T-helper 1 cell (primary cell): Measurements from ENCODE around the gene GYS2.

Experiments used
- DNase-seq, 5 donors: peaks; one replicate each; pipeline ENCODE4 v3.0.0-alpha.2; 2012 to 2020

Gene GYS2

GRCh38 chr12:21552635-21553328 is 51.9 kb downstream of the GYS2 start:
- no peak for DNase-seq

DNA sequence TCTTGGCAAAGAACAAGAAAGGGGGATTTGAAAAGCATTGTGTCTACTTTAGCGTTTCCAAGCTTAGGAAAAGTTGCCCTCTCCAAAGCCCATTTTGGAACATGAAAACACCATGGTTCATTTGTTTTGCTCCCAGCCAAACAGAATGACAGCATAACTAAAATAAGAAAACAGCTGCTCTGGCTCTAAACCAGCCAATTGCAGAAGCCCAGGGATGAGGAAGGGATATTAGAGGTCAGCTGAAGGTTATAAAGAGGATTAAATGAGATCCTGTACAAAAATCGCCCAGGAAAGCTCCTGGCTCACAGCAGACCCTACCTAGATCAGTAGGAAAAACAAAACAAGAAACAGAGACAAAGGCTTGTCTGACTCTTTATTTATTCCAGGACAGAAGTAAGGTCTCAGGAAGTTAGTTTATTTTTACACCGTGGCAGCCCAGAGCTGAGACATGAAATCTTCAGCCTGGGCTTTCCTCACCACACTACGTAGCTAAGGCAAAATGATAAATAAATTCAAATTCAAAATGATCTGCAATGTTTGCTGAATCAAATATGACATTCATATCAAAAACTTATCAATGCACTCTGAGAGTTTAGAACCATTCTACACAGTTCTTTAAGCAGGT is 52.7 kb downstream of the GYS2 start:
- no peak for DNase-seq

GRCh38 chr12:21547437-21547836 is 57.2 kb downstream of the GYS2 start:
- DNase-seq = no peak

GRCh38 chr12:21546716-21547115 is 57.9 kb downstream of the GYS2 start:
- DNase-seq = no peak

DNA sequence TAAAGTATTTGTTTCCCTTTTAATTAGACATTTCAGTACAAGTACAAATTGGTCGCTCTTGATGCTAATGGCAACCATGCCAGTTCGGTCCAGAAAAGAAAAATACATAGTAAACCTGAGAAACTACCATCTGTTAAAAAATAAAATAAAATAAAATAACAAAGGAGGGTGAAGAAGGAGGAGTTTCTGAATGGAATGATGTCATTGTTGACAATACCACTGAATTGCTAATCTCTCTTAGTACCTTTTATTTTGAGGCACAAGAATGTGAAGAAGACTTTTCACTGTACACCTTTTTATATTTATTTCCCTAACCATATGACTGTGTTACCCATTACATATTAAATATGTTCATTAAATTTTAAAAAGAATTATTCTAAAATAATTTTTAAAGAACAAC is 59.1 kb downstream of the GYS2 start:
- DNase-seq = no peak

DNA sequence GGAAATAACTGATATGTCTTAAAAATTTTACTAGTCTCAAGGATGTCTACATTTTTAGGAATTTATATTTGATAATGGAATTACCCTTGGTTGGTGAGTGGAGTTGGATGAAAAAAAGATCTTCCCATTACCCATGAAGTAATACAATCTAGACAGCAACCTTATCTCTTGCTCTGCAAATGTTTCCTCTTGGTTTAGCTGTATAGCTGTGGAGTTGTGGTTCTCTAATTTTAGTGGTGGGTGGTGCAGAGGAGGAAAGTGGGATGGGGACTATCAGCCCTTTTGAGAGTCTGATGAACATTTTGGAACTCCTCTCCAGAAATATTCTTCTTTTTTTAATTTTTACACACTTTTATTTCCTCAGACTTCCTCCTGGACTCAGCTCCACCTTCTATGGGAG is 61.5 kb downstream of the GYS2 start:
- DNase-seq = no peak

DNA sequence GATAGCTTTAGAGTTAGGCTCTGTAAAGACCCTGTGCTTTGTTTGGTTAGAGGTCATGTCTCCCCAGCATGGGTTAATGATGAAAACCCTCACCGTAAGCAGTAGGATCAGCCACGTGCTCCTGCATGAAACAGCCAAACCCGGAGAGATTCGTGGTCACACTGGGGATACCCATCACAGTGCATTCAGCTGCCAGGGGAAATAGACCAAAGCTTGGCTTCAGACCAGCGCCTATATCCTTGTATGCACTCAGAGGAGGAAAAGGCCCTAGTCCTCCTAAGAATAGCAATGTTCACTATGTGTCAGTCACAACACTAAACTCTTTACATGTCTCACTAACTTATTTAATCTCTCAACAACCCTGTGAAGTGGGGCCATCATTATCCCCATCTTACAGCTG is 62.2 kb downstream of the GYS2 start:
- DNase-seq = no peak

DNA sequence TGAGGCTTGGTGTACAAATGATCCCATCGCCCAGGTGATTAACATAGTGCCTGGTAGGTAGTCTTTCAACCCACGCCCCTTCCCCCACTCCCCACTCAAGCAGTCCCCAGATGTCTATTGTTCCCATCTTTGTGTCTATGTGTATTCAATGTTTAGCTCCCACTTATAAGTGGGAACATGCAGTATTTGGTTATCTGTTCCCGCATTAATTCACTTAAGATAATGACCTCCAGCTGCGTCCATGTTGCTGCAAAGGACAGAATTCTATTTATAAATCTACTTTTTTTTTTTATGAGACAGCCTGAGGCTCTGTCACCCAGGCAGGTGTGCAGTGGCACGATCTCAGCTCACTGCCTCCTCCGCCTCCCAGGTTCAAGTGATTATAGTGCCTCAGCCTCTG is 62.9 kb downstream of the GYS2 start:
- no peak for DNase-seq

- peak in 1 of 5 donors; percentile 50 for DNase-seq
Measured at GRCh38 chr12:21539797-21540196, 64.8 kb downstream of the GYS2 start.

- DNase-seq = no peak
Measured at GRCh38 chr12:21538061-21538653, 66.5 kb downstream of the GYS2 start.

- no peak for DNase-seq
Measured at GRCh38 chr12:21529456-21529855, 75.2 kb downstream of the GYS2 start.

DNA sequence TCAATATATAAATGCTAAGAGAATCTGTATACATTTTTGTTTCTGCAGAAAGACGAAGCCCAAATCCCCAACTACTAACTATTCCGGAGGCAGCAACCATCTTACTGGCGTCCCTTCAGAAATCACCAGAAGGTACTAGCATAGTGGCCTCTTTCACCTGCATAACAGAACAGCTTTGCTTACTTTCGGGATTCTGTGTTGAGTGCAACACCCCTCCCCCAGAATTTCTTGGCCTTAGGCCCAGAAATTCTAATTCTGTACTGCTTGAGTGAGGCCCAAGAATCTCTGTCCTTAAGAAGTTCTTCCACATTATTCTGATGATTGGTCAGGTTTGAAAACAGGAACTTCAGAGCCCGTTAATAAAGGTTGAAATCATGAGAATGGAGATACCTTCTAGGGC is 75.7 kb downstream of the GYS2 start:
- DNase-seq = no peak

DNA sequence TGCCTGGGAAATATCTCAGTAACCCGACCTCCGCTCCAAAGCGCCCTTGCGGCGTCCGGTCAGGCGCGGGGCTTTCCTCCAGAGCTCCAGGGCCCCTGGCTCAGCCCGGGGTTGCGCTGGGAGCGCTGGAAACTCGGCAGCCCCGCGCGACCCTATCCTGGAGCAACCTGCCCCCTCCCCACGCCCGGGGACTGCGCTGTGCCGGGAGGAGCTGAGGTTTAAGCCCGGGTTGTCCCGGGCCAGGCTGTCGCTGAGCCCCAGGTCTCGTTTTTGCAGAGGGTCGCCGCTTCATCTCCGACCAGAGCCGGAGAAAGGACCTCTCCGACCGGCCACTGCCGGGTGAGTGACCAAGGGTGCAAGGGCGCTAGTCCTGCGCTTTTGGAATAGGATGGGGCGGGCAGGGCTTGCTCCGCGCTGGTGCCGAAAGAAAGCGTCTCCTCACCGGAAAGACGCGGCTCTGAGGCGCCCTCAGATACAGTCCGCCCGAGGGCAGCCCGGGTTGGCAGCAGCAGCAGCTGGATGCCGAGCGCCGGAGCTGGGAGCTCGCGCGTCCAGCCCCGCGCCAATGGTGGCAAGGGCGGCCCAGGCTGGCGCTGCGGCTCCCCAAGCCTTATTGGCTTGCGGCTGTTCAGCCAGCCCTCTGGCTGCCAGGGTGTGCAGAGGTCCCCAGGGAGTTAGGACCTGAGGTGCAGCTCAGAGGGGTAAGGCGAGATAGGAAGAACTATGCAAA is 77.0 kb downstream of the GYS2 start:
- peak; percentile 27 to 81 (median 35) for DNase-seq

DNA sequence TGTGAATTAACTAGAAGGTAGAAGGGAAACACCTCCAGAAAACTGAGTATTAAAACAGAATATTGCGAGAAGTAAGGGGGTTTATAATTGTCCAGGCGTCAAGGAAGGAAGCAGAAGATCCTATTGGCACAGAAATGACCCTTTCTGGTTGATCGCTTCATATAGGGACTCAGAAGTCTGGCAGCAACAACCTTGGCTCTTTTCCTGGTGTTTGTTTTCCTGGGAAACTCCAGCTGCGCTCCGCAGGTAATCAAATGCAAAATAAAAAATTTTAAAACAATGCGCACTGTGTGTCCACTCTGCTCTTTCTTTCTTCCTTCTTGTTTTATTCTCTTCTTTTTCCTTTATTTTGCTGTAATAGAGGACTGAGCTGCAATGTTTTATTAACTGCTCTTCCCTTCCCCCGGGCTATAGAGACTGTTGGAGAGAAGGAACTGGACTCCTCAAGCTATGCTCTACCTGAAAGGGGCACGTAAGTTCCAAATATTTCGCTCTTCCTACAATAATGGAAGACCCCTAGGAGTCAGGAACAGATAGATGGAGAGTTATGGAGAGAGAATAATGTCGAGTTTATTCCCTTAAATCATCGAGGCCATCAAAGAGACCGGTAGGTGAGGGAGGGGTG is 77.8 kb downstream of the GYS2 start:
- no peak for DNase-seq

DNA sequence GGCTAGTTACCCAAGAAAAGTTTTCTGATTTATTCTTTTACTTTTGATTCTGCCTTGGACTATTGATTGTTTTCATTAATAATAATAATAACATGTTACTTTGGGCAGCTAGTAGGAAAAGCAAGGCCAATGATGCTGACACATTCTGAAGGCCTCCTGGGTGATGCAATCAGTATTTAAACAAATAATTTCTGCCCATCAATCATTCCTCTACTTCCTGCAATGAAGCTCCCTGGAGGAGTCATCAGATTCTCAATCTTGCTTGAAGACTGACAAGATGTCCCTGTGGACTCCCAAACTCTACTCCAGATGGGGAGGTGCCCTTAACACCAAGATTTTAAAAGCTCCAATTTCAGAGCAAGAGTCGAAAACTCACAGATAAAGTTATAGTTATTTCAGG is 78.6 kb downstream of the GYS2 start, which contains the start of gene SPX:
SPX (plus strand) TSS at position 244 of the 400 bp plus-strand sequence. CDS start 177 bp downstream, outside the sequence.
- DNase-seq = no peak

DNA sequence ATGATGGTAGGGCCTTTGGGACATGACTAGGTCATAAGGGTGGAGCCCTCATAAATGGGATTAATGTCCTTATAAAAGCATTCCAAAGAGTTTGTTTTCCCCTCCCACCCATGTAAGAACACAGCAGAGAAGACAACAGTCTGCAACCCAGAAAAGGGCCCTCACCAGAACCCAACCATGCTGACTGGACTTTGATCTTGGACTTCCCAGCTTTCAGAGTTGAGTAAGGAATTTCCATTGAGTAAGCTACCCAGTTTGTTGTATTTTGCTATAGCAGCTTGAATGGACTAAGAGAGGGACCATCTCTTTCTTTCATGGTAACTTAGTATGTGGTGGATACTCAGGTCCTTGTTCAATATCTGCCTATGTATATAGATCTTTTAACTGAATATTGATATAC is 81.5 kb downstream of the GYS2 start:
- DNase-seq = no peak

- DNase-seq = no peak
Measured at GRCh38 chr12:21521541-21521940, 83.1 kb downstream of the GYS2 start.

- no peak for DNase-seq
Measured at GRCh38 chr12:21518451-21518850, 86.2 kb downstream of the GYS2 start.

- DNase-seq = no peak
Measured at GRCh38 chr12:21516281-21516680, 88.4 kb downstream of the GYS2 start.

- peak in 1 of 5 donors; percentile 67 for DNase-seq
Measured at GRCh38 chr12:21509768-21510167, 94.9 kb downstream of the GYS2 start.

- no peak for DNase-seq
Measured at GRCh38 chr12:21507849-21508248, 96.8 kb downstream of the GYS2 start.

DNA sequence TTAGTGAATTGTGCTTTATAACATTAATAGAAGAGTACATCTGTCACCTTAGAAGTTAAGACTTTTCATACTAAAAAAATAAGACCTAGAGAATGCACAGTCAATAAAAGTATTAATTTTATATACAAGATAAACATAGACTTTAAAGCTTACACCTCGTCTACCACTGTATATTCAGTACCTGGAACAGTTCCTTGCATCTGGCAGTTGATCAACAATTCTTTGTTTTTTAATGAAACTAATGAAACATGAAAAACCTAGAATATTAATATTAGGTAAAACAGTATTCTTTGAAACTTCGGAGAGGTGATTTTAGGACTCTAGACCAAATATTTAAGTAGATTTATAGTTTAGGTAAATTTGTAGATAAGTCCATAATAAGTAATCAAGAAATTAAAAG is 98.8 kb downstream of the GYS2 start:
- no peak for DNase-seq

GRCh38 chr12:21502872-21503271 is 101.8 kb downstream of the GYS2 start:
- DNase-seq = no peak
